GM18499 (cell line): ENCODE data around the gene SAMD4B.
"Not testable (repeated sequence)": the region's sequence is repeated elsewhere in the genome, so short reads cannot be mapped to it uniquely, and the experiment has no call there.

Experiments
- ATAC-seq: cut with Tn5 transposase; IDR thresholded peaks from one replicate; pipeline ENCODE4 v1.9.1; 2021; ENCODE audit warnings: moderate number of reproducible peaks; ENCODE audit not compliant: insufficient read depth, unreplicated experiment

The SAMD4B gene

DNA sequence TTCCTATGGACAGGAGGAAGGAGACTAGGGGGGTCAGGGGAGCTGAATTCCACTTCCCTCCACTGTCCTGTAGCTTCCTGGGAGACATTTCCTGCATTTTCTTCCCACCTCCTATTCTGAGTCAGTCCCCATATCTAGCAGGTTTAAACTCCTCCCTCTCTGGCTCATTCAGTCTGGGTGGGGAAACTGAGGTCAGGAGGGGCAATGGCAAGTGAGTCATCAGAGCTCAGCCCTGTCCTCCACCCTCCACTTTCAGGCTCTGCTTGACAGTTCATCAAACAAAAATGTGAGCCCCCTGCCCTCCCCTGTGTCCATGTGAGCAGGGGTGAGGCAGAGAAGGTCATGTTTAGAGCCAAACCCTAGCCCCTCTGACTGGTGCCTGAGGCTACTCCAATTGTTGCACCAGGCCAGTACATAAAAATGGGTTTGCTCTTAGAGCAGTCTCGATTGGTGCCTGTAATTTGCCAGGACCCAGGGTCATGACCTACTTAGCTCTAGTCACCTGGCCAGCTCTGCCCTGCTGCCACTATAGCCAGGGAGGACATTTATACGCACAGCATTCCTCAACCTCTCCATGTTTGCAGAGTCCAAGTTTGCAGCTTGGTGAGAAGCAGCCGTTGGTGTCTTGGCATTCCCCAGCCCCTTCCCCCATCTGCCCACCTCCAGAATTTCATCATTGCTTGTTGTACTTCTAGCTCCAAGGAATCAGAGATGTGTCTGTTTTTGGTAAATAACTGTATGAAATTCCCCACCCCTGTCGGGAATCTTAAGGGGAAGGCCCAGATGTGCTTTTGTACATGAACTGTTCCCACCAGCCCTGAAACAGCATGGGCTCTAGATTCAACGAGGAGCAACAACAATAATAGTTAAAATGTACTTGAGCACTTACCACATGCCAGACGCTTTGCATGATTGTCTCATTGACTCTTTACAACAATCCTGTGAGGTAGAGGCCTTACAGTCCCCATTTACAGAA lies 20.7 kb downstream of the SAMD4B start:
- no peak for ATAC-seq

DNA sequence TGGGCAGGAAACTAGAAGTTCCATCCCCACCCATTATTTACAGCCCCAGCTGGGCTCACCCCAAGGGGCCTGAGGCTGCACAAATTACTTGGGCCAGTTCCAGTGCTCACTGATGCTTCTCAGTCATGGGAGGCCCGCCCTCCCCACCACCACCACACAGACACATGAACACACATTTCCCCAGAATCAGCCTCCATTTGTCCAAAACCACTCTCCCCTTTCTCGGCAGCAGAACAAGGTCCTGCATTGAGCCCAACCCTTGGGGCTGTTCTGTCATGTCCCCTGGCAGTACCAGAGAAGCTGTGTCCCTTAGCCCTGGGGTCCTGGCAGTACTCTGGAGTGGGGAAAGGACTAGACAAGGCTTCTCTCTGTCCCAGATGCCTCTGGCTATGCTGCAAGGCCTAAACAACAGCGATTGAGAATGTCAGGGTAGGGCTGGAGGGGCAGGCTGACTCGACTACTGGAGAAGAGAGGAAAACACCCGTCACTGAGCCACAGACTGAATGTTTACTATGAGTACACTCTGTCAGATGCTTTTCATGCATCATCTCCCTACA lies 21.8 kb downstream of the SAMD4B start:
- ATAC-seq: no peak

DNA sequence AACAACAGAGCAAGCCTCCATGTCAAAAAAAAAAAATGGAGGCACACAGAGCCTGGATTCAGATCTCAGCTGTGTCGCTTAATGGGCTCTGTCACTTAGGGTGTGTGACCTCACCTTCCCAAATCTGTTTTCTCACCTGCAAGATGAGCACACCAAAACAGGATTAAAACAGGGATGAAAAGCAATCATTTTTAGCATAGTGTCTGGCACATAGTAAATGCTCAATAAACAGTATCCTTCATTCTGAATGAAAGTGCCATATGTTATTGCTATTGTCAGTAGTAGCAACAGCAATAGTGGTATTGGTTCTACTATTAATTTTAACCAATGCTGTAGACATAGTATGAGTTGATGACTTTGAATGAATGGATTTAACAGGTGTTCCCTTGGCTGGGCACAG lies 23.3 kb downstream of the SAMD4B start:
- no peak for ATAC-seq

DNA sequence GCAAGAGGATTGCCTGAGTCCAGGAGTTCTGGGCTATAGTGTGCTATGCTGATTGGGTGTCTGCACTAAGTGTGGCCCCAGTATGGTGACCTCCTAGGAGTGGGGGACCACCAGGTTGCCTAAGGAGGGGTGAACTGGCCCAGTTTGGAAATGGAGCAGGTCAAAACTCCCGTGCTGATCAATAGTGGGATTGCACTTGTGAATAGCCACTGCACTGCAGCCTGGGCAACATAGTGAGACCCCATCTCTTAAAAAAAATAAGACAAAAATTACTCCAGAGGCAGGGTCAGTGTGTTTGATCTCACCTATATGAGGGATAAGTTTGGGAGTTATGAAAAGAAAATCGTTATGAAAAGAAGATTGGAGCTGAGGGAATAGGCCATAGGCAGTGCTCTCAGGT lies 27.0 kb downstream of the SAMD4B start:
- ATAC-seq: no peak

DNA sequence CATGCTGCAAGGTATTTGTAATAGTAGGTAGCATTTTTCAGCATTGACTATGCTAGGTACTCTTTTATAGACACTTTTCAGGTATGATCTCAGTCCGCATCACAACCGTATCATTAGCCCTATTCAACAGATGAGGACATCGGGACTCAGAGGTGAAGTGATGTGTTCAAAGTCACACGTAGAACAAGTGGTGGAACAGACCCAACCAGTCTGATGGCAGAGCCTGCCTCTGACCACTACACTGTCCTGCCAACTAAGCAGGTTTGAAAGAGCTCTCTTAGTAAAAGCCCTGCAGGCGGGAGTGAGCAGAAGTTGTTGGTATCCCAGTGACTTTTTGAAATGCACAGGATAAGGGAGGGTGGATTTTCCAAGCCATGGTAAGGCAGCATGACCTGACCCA lies 28.5 kb downstream of the SAMD4B start:
- no peak for ATAC-seq

DNA sequence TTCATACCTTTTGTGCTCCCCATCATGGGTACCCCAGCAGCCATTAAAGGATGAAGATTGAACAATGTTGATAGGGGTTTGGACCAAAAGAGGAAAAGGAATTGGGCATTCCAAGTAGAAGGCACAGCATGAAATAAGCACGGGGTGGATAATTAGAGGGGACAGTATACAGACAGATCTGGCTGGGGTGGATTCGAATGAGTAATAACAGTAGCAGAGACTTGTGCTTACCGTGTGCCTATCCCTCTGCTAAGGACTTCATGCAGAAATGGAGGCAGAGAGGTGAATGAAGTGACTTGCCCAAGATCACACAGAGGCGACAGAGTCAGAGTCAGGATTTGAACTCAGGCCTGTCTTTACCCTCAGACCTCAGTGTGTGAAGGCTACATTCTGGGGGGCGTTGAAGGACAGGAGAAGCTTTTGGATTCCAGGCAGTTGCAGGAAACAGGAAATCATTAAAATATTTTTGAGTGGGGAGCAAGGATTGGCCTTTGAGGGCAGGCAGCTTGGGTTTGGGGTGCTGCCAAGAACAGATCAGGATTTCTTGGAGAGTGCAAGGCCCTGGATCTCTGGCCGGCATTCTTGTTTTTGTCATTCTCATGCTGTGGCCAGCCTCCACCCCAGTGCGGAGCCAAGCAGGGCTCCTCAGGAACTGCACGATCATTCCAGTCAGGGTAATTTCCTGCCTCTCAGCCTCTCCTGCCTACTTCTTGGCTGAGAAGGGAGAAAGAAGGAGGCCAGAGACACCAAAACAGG lies 30.0 kb downstream of the SAMD4B start:
- ATAC-seq: no peak

DNA sequence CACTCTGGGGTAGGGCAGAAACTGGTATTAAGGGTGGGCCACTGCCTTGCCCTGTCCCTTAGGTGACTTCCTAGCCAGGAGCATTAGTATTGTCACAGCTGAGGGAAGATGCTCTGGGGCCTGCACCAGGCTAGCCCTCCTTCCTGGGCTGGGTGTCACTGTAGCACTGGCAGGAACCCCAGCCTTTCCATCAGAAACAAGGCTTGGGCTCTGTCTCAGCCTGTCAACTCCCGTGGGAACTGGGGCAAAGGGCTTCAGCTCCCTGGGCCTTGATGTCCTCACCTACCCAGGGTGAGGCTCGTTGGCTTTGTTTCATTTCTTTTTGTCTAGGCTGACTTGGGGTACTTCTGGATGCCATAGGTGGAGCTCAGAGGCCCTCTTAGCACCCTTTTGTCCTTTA lies 30.7 kb downstream of the SAMD4B start:
- ATAC-seq: no peak

DNA sequence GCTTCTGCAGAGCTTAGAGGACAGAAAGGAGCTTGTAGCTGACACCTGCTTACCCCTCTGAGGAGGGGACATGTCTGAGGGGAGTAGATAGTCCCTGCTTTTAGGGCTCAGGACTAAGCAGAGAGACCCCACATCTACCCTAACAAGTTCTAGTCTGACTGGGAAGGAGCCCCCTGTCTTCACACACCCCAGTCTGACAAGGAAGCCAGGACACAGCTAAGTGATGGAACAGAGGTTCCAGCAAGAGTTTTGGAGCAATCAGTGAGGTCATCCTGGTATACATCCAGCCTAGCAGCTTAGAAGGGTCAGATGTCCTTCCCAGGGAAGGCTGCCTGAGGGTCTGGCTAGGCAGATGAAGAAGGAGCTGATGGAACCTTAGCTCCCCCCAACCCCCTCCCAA lies 33.7 kb downstream of the SAMD4B start:
- no peak for ATAC-seq

DNA sequence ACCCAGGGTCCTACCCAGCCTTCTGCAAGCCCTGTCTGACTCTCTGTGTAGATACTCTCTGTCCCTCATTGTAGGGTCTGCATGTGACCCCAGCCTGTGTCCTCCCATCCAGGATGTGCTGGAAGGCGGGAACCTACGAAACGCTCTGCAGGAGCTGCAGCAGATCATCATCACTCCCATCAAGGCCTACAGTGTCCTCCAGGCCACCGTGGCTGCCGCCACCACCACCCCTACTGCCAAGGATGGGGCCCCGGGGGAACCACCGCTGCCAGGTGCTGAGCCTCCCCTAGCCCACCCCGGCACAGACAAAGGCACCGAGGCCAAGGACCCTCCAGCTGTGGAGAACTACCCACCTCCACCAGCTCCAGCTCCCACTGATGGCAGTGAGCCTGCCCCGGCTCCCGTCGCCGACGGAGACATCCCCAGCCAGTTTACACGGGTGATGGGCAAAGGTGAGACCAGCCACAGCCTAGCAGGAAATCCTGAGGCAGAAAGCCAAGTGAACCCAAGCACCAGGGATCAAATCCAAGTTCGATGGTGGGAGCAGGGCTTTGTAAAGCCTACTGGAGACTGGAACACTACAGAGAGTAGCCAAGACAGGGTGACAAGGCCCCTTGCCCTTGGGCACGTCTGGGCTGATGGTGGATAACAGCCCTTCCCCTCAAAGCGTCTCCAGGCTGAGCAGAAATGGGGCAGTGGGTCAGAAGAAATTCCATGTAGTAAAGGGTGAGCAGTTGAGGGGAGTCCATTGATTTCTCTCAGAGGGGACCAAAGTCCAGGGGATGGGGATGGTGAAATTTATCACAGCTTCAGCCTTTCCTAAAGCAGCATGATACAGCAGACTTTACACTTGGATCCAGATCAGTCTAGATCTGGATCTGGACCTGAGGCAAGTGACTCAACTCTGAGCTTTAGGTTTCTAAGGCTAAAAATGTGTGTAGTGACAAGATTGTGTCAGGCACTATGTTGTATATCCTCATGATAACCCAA lies 35.4 kb downstream of the SAMD4B start:
- ATAC-seq: no peak

DNA sequence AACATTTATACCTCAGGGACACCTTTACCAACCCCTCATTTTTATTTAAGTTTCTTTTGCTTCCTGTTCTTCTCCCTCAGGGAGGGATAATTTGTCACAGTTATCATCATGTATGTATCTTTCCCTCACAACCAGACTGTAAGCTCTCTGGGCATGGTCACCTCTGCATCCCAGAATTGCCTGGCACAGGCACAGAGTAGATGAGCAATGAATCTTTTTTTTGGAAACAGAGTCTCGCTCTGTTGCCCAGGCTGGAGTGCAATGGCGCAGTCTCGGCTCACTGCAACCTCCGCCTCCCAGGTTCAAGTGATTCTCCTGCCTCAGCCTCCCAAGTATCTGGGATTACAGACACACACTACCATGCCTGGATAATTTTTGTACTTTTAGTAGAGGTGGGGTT lies 37.1 kb downstream of the SAMD4B start:
- not testable (repeated sequence) for ATAC-seq

DNA sequence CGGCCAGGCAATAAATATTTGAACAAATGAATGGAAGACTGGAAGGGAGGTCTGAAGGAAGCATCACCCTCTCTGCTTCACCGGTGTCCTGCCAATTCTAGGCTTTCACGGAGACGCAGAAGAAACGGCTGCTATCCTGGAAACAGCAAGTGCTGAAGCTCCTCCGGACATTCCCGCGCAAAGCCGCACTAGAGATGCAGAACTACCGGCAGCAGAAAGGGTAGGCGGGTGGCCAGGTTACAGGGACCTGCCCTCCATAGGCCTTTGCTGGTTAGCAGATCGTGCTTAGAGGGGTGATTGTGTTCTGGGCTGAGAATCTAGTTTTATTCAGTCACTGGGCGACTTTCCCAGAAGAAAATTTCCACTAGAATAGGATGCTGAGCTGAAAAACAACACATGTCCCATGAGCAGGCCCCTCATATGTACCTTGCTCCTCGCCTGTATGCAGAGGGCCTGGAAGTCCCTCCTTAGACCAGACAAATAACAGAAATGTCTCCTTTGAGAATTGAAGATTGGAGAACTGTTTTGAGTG lies 37.7 kb downstream of the SAMD4B start:
- no peak for ATAC-seq

DNA sequence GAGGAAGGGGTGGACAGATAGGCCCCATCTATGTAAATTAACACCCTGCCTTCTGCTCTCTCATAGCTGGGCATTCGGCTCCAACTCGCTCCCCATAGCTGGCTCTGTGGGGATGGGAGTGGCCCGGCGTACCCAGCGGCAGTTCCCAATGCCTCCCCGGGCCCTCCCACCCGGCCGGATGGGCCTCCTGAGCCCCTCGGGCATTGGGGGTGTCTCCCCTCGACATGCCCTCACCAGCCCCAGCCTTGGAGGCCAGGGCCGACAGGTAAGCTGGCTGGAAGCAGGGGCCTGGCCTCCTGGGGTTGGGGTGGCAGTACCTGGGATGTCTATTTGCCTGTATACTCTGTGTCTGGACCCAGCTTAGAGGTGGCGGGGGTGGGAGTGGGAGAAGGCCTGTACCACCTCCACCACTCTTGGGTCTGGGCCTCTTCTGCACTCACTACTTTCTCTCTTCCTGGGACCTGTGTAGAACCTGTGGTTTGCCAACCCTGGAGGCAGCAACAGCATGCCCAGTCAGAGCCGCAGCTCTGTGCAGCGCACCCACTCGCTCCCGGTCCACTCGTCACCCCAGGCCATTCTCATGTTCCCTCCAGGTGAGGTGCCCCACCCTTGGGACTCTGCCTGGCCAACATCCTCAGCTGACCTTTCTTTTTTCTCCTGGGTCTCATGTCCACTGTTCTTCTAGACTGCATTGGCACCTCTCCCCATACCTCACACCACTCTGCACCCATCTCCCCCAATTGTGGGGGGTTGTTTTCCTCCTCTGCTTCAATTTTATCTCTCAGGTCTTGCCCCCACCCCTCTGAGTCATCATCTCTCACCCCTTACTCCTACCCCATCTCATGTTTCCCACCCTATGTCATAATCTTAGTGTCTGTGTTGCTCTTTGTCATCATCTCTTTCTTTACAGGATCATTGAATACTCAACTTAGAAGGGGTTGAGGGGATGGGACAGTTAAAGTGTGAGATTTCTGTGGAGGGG lies 38.6 kb downstream of the SAMD4B start:
- no peak for ATAC-seq

DNA sequence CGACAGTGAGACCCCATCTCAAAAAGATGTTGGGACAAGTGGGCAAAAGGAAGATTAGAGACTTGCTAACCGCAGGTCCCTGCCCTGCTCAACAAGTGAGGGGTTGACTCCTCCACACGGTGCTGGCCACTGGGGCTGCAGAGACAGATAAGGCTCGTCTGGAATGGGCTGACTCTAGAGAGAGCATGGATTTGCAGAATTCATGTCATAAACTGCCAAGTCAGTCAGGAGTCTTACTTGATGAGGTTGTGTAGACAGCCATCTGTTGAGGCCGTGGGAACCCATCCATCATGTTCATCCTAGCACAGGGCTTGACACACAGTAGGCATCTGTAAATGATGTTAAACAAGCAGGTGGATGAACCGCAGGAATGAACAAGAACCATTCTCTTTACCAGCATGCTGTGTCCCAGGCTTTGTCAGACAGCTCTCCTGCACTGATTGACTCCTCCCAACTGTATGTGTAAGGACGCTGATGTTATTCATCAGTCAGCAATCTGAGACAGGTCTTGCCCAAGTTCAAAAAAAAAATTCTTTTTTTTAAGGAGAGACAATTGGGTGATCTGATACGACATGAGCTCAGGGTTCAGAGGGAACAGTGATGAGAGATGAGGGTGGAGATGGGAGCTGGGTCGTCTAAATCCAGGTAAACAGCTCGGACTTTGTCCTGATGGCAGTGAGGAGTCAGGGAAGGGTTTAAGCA lies 39.8 kb downstream of the SAMD4B start:
- ATAC-seq: no peak

DNA sequence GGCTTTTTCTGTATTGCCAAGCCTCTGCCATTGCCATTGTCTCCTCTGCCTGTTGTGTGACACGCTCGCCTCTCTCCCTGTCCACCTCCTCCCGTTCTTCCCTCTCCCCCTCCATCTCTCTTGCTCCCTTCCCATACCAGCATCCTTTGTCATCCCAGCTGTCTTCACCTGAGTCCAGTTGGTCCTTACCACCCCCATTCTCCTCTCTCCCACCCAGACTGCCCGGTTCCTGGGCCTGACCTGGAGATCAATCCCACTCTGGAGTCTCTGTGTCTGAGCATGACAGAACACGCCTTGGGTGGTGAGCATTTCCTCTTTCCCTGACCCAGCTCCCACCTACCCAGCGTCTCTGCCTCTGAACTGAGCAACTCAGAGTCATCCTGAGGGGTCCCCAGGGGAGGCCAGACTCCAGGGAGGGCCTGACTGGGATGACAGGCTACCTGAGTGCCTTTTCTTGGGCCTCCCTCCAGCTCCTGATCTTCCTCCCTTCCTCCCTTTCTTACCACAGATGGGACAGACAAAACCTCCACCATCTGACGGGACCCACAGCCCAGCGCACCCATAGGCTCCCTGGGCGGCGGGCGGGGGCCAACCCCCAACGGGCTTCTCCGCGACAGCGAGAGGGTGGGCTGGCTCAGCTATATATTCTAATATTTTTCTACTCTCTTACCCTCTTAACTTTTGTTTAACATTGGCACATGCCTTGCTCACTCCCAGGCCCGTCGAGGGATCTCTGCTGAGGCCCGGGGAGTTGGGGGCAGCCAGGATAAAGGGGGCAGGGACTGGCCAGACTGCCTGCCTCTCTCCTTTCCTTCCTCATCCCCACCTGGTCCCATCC lies 41.0 kb downstream of the SAMD4B start:
- no peak for ATAC-seq

DNA sequence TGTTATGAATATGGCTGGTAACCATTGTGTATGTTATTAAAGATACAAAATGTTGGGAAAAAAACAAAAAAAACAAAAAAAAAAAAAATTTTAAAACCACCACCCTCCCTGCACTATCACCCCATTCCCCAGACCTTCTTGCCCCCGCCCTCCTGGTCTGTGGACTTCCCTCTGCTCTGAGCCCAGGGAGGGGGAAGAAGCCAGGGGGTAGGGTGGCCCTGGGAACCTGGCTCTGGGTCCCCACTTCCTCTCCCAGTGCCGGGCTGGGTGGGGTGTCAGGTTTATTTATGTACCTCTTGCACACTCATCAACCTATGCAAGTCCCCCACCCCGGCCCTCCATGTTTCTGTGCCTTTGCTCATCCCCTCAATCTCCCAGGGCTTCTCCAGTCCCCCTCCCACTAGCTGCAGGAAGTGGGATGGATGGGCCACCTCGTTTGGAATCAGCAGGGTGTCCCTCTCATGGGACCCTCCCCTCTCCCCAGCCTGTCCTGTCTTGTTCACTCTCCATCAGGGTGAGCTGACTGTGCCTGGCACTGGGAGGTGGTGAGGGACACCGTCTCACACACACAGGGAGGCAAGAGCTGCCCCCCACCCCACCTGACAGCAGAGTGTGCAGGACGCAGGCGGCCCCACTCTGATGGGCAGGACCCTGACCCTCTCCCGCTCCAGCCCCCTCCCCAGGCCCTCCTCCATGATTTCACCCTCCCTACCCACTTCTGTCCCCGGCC lies 42.8 kb downstream of the SAMD4B start:
- ATAC-seq: no peak

DNA sequence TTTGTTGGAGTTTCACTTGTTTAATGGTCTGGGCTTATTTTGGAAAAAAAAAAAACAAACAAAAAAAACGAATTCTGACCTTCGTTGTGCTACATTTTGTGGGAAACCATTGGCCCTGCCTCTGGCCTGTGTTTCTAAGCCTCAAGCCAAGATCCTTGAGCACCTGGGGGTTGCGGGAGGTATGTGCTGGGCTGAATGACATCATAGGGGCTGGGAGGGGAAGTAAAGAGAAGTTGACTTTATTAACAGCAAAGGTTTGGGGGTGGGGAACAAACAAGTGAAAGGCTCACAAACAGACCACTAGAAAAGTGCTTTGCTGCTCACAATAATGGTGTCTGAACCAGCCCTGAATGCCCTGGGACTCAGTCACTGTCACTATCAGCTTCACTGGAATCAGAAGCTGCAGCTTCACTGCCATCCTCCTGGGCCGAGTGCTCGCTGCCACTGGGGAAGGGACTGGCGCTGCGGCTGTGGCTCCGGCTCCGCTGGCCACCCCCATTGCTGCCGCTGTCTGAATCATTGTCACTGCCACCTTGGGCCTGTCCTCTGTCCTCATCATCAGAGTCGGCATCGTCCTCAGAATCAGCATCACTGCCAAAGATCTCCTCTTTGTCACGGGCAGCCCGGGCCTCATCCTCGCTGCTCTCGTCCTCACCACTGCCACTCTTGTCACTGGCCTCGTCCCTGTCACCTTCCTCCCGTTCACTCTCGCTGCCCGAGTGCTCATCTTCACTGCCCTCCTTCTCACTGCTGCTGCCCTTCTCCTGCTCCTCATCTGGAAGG lies 43.6 kb downstream of the SAMD4B start:
- no peak for ATAC-seq
